CD14-positive monocyte (primary cell): ENCODE measurements around the gene RTN4R. TPM values are rescaled to one million over a fixed set of nuclear protein-coding genes. Genes with fewer than 3 reads are reported as not detected.

ENCODE experiments used
- DNase-seq, 3 donors: peaks; one replicate each; pipeline ENCODE4 v3.0.0-alpha.2; 2011 to 2022
- H2AFZ ChIP-seq: 2 replicates; pipeline ENCODE4 v1.6.0; 2012; ENCODE audit warnings: mild to moderate bottlenecking, low read depth, low read length, inconsistent platforms; ENCODE audit not compliant: insufficient read depth, poor library complexity, severe bottlenecking
- H3K27ac ChIP-seq, 2 donors: 1 replicate in 1 of 2; 2 replicates in 1 of 2; pipeline ENCODE4 v1.5.1; 2012 to 2013; ENCODE audit warnings: low read length in 2 of 2, control low read depth in 1 of 2, inconsistent platforms in 1 of 2, low read depth in 1 of 2, mild to moderate bottlenecking in 1 of 2
- H3K27me3 ChIP-seq, 2 donors: one replicate each; pipeline versions ENCODE4 v1.6.0 to v1.6.1; 2011 to 2013; ENCODE audit warnings: low read length in 2 of 2; ENCODE audit not compliant: control insufficient read depth in 2 of 2, insufficient read depth in 2 of 2
- H3K36me3 ChIP-seq, 2 donors: replicated peaks in 1 of 2; 1 replicate in 1 of 2; 2 replicates in 1 of 2; pipeline versions ENCODE4 v1.5.1 to v1.6.1; 2012 to 2013; ENCODE audit warnings: low read length in 2 of 2, control low read depth in 1 of 2, inconsistent platforms in 1 of 2, mild to moderate bottlenecking in 1 of 2; ENCODE audit not compliant: insufficient read depth in 2 of 2, control insufficient read depth in 1 of 2
- H3K4me1 ChIP-seq, 2 donors: 1 replicate in 1 of 2; 2 replicates in 1 of 2; pipeline versions ENCODE4 v1.5.1 to v1.6.1; 2012 to 2013; ENCODE audit warnings: low read length in 2 of 2, control low read depth in 1 of 2, inconsistent platforms in 1 of 2, mild to moderate bottlenecking in 1 of 2, moderate library complexity in 1 of 2; ENCODE audit not compliant: insufficient read depth in 2 of 2, control insufficient read depth in 1 of 2
- H3K4me2 ChIP-seq: replicated peaks from 2 replicates; pipeline ENCODE3; 2012; ENCODE audit warnings: low read length, moderate library complexity, mild to moderate bottlenecking; ENCODE audit not compliant: poor library complexity, severe bottlenecking; ENCODE audit errors: extremely low read depth
- H3K4me3 ChIP-seq, 3 experiments: fragments of 200-600 bp in 1 of 3; sonication (generic) in 1 of 3; replicated peaks in 1 of 3; 1 replicate in 2 of 3; 2 replicates in 1 of 3; pipeline ENCODE4 v1.5.1; 2011 to 2013; ENCODE audit warnings: low read length in 3 of 3, mild to moderate bottlenecking in 3 of 3, control low read depth in 2 of 3, low read depth in 2 of 3, inconsistent platforms in 1 of 3, moderate library complexity in 1 of 3
- H3K79me2 ChIP-seq: 2 replicates; pipeline ENCODE4 v1.6.0; 2012; ENCODE audit warnings: mild to moderate bottlenecking, control low read depth, inconsistent platforms, low read length, moderate library complexity; ENCODE audit not compliant: insufficient read depth
- H3K9ac ChIP-seq: 2 replicates; pipeline ENCODE4 v1.6.0; 2017; ENCODE audit warnings: low read length, mild to moderate bottlenecking; ENCODE audit not compliant: insufficient read depth, poor library complexity, severe bottlenecking
- H3K9me3 ChIP-seq, 2 donors: replicated peaks in 1 of 2; 1 replicate in 1 of 2; 2 replicates in 1 of 2; pipeline versions ENCODE4 v1.5.1 to v1.6.1; 2012 to 2013; ENCODE audit warnings: low read length in 2 of 2, control low read depth in 1 of 2; ENCODE audit not compliant: control insufficient read depth in 1 of 2, insufficient read depth in 1 of 2
- H4K20me1 ChIP-seq: 2 replicates; pipeline ENCODE4 v1.6.0; 2012; ENCODE audit warnings: mild to moderate bottlenecking, low read length, control low read depth, moderate library complexity; ENCODE audit not compliant: insufficient read depth
- H3K27ac Mint-ChIP-seq, 7 donors: one replicate each; pipeline ENCODE4 v1.8.0; 2020; ENCODE audit warnings: mild to moderate bottlenecking in 7 of 7, mixed read lengths in 7 of 7, moderate library complexity in 6 of 7, inconsistent platforms in 2 of 7
- H3K27me3 Mint-ChIP-seq, 3 donors: one replicate each; pipeline ENCODE4 v1.8.0; 2021 to 2022; ENCODE audit warnings: low read depth in 3 of 3, mild to moderate bottlenecking in 3 of 3, mixed read lengths in 3 of 3, moderate library complexity in 3 of 3, inconsistent platforms in 1 of 3
- H3K36me3 Mint-ChIP-seq, 2 donors: one replicate each; pipeline ENCODE4 v1.8.0; 2020; ENCODE audit warnings: mixed read lengths in 2 of 2, inconsistent platforms in 1 of 2, mild to moderate bottlenecking in 1 of 2
- H3K4me1 Mint-ChIP-seq: one replicate; pipeline ENCODE4 v1.8.0; 2020; ENCODE audit warnings: mild to moderate bottlenecking, mixed read lengths
- H3K4me3 Mint-ChIP-seq, 2 donors: one replicate each; pipeline ENCODE4 v1.8.0; 2020; ENCODE audit warnings: mild to moderate bottlenecking in 2 of 2, mixed read lengths in 2 of 2, moderate library complexity in 1 of 2
- H3K9me3 Mint-ChIP-seq, 7 donors: one replicate each; pipeline ENCODE4 v1.8.0; 2020 to 2022; ENCODE audit warnings: mixed read lengths in 7 of 7, mild to moderate bottlenecking in 6 of 7, moderate library complexity in 6 of 7, inconsistent platforms in 2 of 7
- CTCF ChIP-seq: fragments of 200-600 bp; IDR thresholded peaks from one replicate; pipeline ENCODE4 v1.8.0; 2022; ENCODE audit warnings: antibody characterized with exemption, mild to moderate bottlenecking
- whole genome bisulfite sequencing: methylation state at CpG from one replicate; pipeline ENCODE4 v1.1.5; 2013; ENCODE audit warnings: missing lambda C conversion rate; ENCODE audit not compliant: insufficient coverage; 5-methylcytosine and 5-hydroxymethylcytosine counted together
- intact Hi-C, 2 donors: fragments of 100-400 bp; cut with micrococcal nuclease; formaldehyde crosslinking; loops; one replicate each; pipeline versions ENCODE4 v1.15.0 to v1.15.1; 2023
- polyA plus RNA-seq, 3 donors: library from polyadenylated mRNA; depleted of rRNA in 1 of 3; unstranded in 2 of 3; stranded (reverse) in 1 of 3; fragments of 300-500 nt in 2 of 3; fragments of >200 nt in 1 of 3; fragmentation: Illumina TruSeq in 2 of 3; gene quantifications; 1 replicate in 2 of 3; 2 replicates in 1 of 3; pipeline ENCODE4 v1.2.3, GENCODE V29; 2012 to 2021

Gene RTN4R
- polyA plus RNA-seq, 3 donors, result not detected

- no peak for TF ChIP-seq CTCF
- Histone ChIP-seq H3K9ac (no peak overlapping the region), H3K27ac (no peak overlapping the region), H3K9me3 (peaks cover 11 to 22% of the 10 kb centered on the region in 2 donors), H3K4me2 (no peak overlapping the region), H2AFZ (no peak overlapping the region), H3K4me1 (no peaks in the 10 kb centered on the region), H3K36me3 (no peaks in the 10 kb centered on the region), H3K27me3 (no peaks in the 10 kb centered on the region), H4K20me1 (no peaks in the 10 kb centered on the region), H3K4me3 (no peak overlapping the region), H3K79me2 (no peaks in the 10 kb centered on the region)
- 92% methylated on average over 2 of the region's 3 CpGs for WGBS
- Mint-ChIP-seq H3K27ac (peak overlapping the region in 1 of 7 donors; percentile 80), H3K36me3 (no peaks in the 10 kb centered on the region), H3K4me3 (no peak overlapping the region), H3K4me1 (no peaks in the 10 kb centered on the region), H3K9me3 (peaks cover 4 to 19% (median 12%) of the 10 kb centered on the region in 7 donors), H3K27me3 (peaks cover 0 to 1% (median 0%) of the 10 kb centered on the region in 3 donors)
- intact Hi-C loops, result no loop called here
- no peak for DNase-seq
Measured at GRCh38 chr22:20224256-20224626, 43.9 kb downstream of the RTN4R start.

DNA sequence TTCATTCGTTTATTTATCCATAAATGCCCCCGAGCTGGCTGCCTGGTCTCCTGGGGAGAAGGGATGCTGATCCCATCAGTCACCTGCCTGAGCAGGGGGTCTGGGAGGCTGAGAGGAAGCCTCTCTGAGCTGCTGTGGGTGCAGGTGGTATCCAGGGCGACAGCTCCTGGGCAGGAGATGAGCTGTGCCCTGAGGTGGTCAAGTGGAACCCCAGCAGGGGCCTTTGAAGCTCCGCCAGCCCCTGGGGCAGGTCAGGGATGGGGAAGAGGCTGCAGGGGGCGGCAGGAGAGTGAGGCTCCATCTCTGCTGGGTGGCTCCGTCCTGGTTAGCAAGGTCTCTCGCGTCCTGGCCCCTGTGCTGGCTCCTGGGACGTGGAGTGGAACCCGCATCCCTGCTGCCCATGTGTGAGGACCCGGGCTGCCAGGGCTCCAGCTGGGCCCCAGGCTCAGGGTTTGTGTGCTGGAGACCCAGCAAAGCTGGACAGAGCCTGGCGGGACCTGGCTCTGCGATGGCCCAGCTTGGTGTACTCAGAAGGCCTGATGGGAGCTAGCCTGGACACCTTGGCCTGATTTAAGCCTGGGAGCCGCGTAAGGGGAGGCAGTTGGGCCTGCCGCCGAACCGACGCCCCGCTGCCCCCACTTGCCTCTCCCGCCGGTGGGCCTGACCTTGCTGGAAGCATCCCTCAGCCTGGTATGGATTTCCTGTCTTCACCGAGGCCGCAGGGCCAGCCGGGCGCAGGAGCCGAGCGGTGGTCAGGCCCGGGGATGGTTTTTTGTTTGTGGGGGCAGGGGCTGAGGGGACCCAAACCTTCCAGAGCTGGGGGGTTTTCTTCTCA is 44.5 kb downstream of the RTN4R start:
- H3K4me2 ChIP-seq, result no peak overlapping the region
- WGBS, result 92% methylated on average over 25 of the region's 29 CpGs
- no peaks in the 10 kb centered on the region for H3K79me2 ChIP-seq
- Mint-ChIP-seq H3K9me3 (peaks cover 4 to 19% (median 12%) of the 10 kb centered on the region in 7 donors), H3K4me1 (no peaks in the 10 kb centered on the region), H3K27me3 (peaks cover 0 to 1% (median 0%) of the 10 kb centered on the region in 3 donors), H3K27ac (no peak overlapping the region), H3K36me3 (no peaks in the 10 kb centered on the region), H3K4me3 (no peak overlapping the region)
- DNase-seq, result no peak
- H4K20me1 ChIP-seq, result no peaks in the 10 kb centered on the region
- H3K4me3 ChIP-seq, result no peak overlapping the region
- intact Hi-C loops, result no loop called here
- no peak overlapping the region for H3K27ac ChIP-seq
- H3K9ac ChIP-seq, result no peak overlapping the region
- H3K27me3 ChIP-seq, result no peaks in the 10 kb centered on the region
- H3K9me3 ChIP-seq, result peaks cover 11 to 23% of the 10 kb centered on the region in 2 donors
- no peaks in the 10 kb centered on the region for H3K36me3 ChIP-seq
- no peaks in the 10 kb centered on the region for H3K4me1 ChIP-seq
- TF ChIP-seq CTCF, result no peak
- no peak overlapping the region for H2AFZ ChIP-seq
